Tibial nerve (tissue), 4 donors: ENCODE data around the gene MLYCD. TPM values are rescaled to one million over a fixed set of nuclear protein-coding genes. Genes with fewer than 3 reads are reported as not detected.

Experiments used
- DNase-seq, 2 donors: peaks; one replicate each; pipeline ENCODE4 v3.0.0-alpha.2; 2019; ENCODE audit warnings: low spot score in 2 of 2
- H3K27ac ChIP-seq, 4 donors: fragments of 200-600 bp; sonication (generic) in 3 of 4; one replicate each; pipeline ENCODE4 v1.5.1; 2017 to 2019; ENCODE audit warnings: mild to moderate bottlenecking in 1 of 4
- H3K27me3 ChIP-seq, 2 donors: fragments of 200-600 bp; sonication (generic) in 1 of 2; one replicate each; pipeline versions ENCODE4 v1.5.1 to v1.6.0; 2017 to 2019
- H3K36me3 ChIP-seq, 3 donors: fragments of 200-600 bp; sonication (generic); one replicate each; pipeline ENCODE4 v1.5.1; 2018 to 2019
- H3K4me1 ChIP-seq, 4 donors: fragments of 200-600 bp; sonication (generic) in 3 of 4; one replicate each; pipeline ENCODE4 v1.5.1; 2017 to 2019
- H3K4me3 ChIP-seq, 4 donors: fragments of 200-600 bp; sonication (generic) in 3 of 4; one replicate each; pipeline ENCODE4 v1.5.1; 2017 to 2019; ENCODE audit warnings: mild to moderate bottlenecking in 1 of 4, moderate library complexity in 1 of 4
- H3K9me3 ChIP-seq, 4 donors: fragments of 200-600 bp; sonication (generic) in 3 of 4; one replicate each; pipeline ENCODE4 v1.5.1; 2017 to 2019
- CTCF ChIP-seq, 5 experiments: fragments of 200-600 bp in 3 of 5; fragments of 450-650 bp in 2 of 5; sonication (generic) in 3 of 5; IDR thresholded peaks; one replicate each; pipeline ENCODE4 v1.5.1; 2016 to 2019; ENCODE audit warnings: antibody characterized with exemption in 5 of 5, mild to moderate bottlenecking in 3 of 5, moderate library complexity in 2 of 5
- EP300 ChIP-seq, 2 donors: sonication (generic); formaldehyde crosslinking; IDR thresholded peaks; one replicate each; pipeline ENCODE4 v1.6.1; 2017; ENCODE audit warnings: antibody characterized with exemption in 2 of 2, mild to moderate bottlenecking in 1 of 2
- POLR2A ChIP-seq, 2 donors: fragments of 450-650 bp; IDR thresholded peaks; one replicate each; pipeline ENCODE4 v1.6.1; 2017; ENCODE audit warnings: antibody characterized with exemption in 2 of 2, mild to moderate bottlenecking in 2 of 2, moderate library complexity in 2 of 2
- WGBS, 2 donors: methylation state at CpG; one replicate each; pipeline ENCODE4 v1.1.5; 2018; 5-methylcytosine and 5-hydroxymethylcytosine counted together
- total RNA-seq, 4 donors: library from RNA; depleted of rRNA; stranded (reverse); fragments of >200 nt; gene quantifications; one replicate each; pipeline ENCODE4 v1.1.0, GENCODE V29; 2016

The MLYCD gene
- total RNA-seq, 4 donors from 2014 or later, result 19.0 to 26.7 (median 23.0) TPM

- Histone ChIP-seq H3K4me3 (no peak overlapping the region), H3K27me3 (peaks cover 0 to 17% of the 10 kb centered on the region in 2 donors), H3K36me3 (peaks cover 0 to 2% (median 0%) of the 10 kb centered on the region in 3 donors), H3K9me3 (no peaks in the 10 kb centered on the region), H3K27ac (no peak overlapping the region), H3K4me1 (peaks cover 0 to 11% (median 0%) of the 10 kb centered on the region in 4 donors)
- 70 to 75% methylated on average over 26 to 27 of the region's 27 CpGs for WGBS, 2 donors
- no peak for TF ChIP-seq POLR2A (IDR thresholded peaks at IDR 0.05)
- no peak for TF ChIP-seq CTCF (IDR thresholded peaks at IDR 0.05)
- TF ChIP-seq EP300 (IDR thresholded peaks at IDR 0.05), result no peak
- no peak for DNase-seq
Measured at GRCh38 chr16:83971165-83972130, 72.5 kb downstream of the MLYCD start.

- Histone ChIP-seq H3K4me1 (peaks cover 0 to 11% (median 0%) of the 10 kb centered on the region in 4 donors), H3K27me3 (peaks cover 0 to 17% of the 10 kb centered on the region in 2 donors), H3K36me3 (no peaks in the 10 kb centered on the region), H3K9me3 (no peaks in the 10 kb centered on the region), H3K4me3 (no peak overlapping the region), H3K27ac (no peak overlapping the region)
- TF ChIP-seq CTCF (IDR thresholded peaks at IDR 0.05) (no peak), EP300 (IDR thresholded peaks at IDR 0.05) (no peak), POLR2A (IDR thresholded peaks at IDR 0.05) (no peak)
- WGBS, 2 donors, result 79 to 83% methylated on average over 16 to 19 of the region's 19 CpGs
- DNase-seq, result no peak
Measured at GRCh38 chr16:83972256-83973008, 73.5 kb downstream of the MLYCD start.

GRCh38 chr16:83973077-83973476, 74.2 kb downstream of the MLYCD start:
- WGBS, 2 donors, result 70 to 79% methylated on average over 10 of the region's 10 CpGs
- no peak for DNase-seq
- H3K9me3 ChIP-seq, result peaks cover 0 to 6% (median 0%) of the 10 kb centered on the region in 4 donors
- no peak overlapping the region for H3K4me3 ChIP-seq
- no peak overlapping the region for H3K27ac ChIP-seq
- no peaks in the 10 kb centered on the region for H3K36me3 ChIP-seq
- peaks cover 0 to 17% of the 10 kb centered on the region in 2 donors for H3K27me3 ChIP-seq
- peaks cover 0 to 9% (median 0%) of the 10 kb centered on the region in 4 donors for H3K4me1 ChIP-seq
- TF ChIP-seq CTCF (IDR thresholded peaks at IDR 0.05), result no peak
- TF ChIP-seq EP300 (IDR thresholded peaks at IDR 0.05), result no peak
- no peak for TF ChIP-seq POLR2A (IDR thresholded peaks at IDR 0.05)

- WGBS, 2 donors, result 85 to 89% methylated on average over 4 to 22 of the region's 22 CpGs
- DNase-seq, result no peak
- TF ChIP-seq CTCF (IDR thresholded peaks at IDR 0.05) (no peak), EP300 (IDR thresholded peaks at IDR 0.05) (no peak), POLR2A (IDR thresholded peaks at IDR 0.05) (no peak)
Measured at GRCh38 chr16:83973581-83974385, 74.9 kb downstream of the MLYCD start.

More at GRCh38 chr16:83973581-83974385, 74.9 kb downstream of the MLYCD start:
- peaks cover 0 to 13% (median 0%) of the 10 kb centered on the region in 4 donors for H3K9me3 ChIP-seq
- H3K4me3 ChIP-seq, result no peak overlapping the region
- H3K27ac ChIP-seq, result no peak overlapping the region
- no peaks in the 10 kb centered on the region for H3K36me3 ChIP-seq
- H3K27me3 ChIP-seq, result peaks cover 0 to 17% of the 10 kb centered on the region in 2 donors
- H3K4me1 ChIP-seq, result peaks cover 0 to 6% (median 0%) of the 10 kb centered on the region in 4 donors
